Forelimb muscle (tissue), 1 donor: Measurements from ENCODE around the gene CLIC3. TPM values are rescaled to one million over a fixed set of nuclear protein-coding genes. Genes with fewer than 3 reads are reported as not detected.

ENCODE experiments used
- DNase-seq: peaks from one replicate; pipeline ENCODE4 v3.0.0-alpha.2; 2013; ENCODE audit warnings: low read depth
- polyA plus RNA-seq: library from polyadenylated mRNA; unstranded; fragments of 120-200 nt; gene quantifications from one replicate; pipeline ENCODE4 v1.2.1, GENCODE V29; 2013; ENCODE audit not compliant: insufficient read length

CLIC3 gene
- polyA plus RNA-seq, 1 donor = 0.42 TPM

DNA sequence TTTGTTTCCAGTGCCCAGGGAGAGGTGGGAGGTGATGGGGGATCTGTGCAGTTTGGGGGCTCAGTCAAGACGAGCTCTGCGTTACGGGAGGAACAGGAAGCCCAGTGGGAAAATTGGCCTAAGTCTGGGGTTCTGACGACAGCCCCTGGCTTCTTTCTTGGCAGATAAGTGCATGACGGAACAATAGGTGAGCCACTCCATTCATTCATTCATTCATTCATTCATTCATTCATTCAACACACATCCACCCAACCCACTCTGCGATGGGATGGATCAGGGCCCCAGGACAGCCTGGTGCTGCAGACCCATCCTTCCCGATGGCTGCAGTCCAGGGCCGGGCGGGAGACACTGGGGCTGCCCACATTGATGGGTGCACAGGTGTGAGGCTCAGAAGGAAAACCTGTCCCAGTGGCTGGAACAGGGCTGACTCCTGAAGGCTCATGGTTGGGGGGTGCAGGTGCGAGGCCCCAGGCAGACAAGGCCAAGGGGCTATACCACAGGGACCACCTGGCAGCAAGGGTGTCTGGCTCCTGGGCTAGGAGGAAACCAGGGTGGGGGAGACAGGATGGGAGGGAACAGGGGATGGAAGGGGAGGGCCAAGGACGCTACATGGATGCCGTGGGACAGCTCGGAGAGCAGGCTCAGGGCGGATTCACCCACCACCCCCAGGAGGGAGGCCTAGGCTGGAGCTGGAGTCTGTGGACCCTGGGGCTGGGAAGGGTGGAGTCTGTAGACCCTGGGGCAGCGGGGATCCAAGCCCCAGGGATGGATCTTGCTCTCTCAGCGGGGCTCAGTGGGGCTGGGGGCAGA, 15.5 kb downstream of the CLIC3 start:
- DNase-seq = no peak

DNA sequence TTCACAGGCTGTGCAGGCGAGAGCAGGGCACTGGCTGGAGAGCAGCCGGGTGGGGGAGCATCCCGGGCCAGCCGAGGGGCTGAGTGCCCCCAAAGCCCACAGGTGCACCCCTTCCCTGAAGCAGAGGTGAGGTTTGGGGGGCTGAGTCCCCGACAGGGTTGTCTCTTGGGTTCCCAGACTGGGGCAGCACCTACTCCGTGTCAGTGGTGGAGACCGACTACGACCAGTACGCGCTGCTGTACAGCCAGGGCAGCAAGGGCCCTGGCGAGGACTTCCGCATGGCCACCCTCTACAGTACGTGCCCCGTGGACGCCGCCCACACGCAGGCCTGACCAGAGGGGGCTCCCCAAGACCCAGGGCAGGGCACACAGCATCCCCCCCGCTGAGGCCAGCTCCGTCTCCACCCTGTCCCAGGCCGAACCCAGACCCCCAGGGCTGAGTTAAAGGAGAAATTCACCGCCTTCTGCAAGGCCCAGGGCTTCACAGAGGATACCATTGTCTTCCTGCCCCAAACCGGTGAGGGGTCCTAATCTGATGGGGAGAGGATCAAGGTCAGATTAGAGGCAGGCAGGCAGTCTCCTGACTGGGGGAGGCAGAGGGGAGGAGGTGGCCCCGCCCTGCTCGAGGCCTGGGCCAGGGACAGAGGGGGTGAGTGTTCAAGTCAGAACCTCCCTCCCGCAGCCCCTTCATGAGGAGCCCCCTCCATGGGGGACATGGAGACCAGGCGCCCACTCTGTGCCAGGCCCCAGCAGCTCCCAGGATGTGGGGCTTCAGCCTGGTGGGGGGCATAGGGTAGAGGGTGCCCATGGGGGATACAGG, 16.4 kb downstream of the CLIC3 start:
- no peak for DNase-seq

DNA sequence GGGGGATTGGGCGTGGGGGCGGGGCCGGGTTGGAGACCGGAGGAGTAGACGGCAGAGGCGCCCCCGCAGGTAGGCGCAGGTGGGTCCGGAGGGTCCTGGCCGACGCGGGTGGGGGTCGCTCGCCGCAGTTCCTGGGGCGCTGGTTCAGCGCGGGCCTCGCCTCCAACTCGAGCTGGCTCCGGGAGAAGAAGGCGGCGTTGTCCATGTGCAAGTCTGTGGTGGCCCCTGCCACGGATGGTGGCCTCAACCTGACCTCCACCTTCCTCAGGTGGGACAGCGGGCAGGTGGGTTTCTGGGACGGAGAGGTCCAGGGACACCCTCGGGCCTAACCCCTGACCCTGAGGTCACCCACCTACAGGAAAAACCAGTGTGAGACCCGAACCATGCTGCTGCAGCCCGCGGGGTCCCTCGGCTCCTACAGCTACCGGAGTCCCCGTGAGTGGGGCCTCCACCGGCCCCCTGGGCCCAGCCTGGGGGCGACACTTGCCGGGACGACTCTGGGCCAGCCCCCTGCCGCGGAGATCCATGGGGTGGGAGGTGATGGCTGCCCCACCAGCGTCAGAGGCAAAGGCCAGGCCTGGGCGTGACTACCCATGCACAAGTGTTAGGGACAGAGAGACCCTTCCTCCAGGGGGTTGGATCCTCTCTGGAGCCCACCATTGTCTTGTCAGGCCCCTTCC, 17.4 kb downstream of the CLIC3 start:
- DNase-seq = no peak

DNA sequence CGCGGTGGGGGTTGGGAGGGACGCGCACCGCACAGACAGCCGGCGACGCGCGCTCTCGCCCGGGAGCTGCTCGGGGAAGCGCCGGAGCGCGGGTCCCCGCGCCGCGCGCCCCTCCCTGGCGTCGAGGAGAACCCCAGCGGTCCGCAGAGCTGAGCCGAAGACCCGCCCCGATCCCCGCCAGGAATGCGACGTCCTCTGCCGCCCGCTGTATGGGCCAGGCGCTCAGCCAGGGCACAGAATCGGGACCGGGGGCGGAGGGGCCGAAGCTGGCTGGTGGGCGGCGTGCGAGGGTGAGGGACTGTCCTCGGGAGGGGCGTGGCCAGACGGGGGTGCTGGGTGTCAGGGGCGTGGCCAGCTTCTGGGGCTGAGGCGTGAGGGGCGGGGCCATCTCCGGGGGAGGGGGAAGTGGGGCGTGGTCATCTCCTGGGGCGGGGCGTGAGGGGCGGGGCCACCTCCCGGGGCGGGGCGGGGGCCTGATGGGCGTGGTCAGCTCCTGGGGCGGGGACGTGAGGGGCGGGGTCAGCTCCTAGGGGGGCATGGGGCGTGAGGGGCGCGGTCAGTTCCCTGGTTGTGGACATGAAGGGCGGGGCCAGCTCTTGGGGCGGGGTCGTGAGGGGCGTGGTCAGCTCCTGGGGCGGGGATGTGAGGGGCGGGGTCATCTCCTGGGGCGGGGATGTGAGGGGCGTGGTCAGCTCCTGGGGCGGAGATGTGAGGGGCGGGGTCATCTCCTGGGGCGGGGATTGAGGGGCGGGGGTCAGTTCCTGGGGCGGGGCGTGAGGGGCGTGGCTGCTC, 18.1 kb downstream of the CLIC3 start:
- no peak for DNase-seq

DNA sequence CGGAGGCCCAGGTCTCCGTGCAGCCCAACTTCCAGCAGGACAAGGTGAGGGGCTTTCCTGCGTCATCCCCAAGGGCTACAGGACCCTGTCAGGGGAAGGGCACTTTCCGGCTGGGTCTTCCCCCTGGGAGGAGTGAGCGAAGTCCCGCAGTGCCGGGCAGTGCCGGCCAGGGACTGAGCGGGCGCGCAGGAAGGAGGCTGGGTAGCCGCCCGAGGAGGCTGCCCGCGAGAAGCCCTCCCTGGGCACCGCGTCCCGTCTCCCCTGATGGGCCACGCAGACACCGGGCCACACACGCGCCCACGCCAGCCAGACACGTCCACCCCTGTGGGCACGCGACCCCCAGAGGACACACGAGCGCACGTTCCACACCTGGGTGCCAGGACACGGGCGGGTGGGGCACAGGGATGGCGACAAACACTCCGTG, 18.7 kb downstream of the CLIC3 start:
- no peak for DNase-seq

DNA sequence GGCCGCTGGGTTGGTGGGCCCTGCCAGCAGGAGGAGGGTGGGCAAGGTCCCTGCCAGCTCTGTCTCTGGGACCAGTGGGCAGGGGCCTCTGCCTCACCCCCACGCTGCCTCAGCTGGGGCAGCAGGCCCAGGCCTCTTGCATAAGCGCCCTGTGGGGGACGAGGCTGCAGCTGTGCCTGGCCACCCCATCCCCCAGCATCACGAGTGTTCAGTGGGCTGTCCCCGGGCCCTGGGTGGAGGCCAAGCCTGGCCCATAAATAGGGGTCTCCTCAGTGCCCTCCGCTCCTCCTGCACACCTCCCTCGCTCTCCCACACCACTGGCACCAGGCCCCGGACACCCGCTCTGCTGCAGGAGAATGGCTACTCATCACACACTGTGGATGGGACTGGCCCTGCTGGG, 19.1 kb downstream of the CLIC3 start, which contains the start of gene PTGDS:
Gene PTGDS (plus strand): TSS at position 282 of the 400 bp plus-strand sequence. CDS start 75 bp downstream, at position 357.
- DNase-seq = no peak

DNA sequence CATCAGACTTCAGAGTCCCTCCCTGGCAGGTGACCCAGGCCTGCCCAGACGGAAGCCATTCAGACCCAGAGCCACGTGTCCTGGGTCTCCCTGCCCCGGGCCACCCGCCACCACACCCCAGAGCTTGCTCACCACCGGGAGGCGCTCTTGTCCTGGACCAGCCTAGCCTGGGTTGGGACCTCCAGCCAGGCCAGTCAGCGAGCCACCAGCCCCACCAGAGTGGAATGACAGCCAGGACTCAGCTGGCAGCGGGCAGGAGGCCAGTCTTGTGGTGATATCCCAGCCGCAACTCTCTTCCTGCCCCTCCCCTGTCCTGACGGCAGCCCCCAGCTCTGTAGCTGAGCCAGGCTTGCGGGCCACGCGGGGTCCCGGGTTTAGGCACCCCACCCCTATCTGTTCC, 20.7 kb downstream of the CLIC3 start:
- no peak for DNase-seq

DNA sequence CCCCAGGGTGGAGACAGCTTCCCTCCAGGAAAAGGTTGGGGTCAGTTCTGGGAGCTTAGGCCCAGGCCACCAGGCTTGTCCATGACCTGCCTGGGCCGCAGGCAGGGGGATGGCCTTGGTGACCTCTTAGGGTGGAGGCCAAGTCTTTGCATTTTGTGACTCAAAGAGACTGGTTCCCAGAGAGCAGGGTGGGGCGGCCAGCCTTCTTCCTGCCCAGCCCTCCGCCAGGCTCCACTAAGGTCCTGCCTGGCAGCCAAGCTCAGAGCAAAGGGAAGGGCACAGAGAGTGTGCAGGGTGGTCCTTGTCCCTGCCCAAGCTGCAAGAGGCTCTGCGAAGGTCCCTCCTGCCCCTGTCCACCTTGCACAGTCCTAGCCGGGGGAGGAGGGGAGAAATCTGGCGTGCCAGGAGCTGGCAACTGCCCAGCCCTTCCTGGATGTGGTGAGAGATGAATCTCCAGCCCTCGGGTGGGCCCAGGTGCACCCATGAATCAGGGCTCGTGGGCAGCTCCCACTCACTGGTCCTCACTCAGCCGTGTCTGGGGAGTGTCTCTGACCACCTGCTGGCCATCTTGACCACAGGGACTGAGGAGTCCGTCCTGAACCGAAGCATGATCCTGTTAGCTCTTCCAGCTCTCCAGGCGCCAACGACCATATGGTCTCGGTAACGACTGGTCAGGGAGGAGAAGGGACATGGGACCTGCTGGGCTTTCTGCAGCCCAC, 21.4 kb downstream of the CLIC3 start:
- DNase-seq = no peak

DNA sequence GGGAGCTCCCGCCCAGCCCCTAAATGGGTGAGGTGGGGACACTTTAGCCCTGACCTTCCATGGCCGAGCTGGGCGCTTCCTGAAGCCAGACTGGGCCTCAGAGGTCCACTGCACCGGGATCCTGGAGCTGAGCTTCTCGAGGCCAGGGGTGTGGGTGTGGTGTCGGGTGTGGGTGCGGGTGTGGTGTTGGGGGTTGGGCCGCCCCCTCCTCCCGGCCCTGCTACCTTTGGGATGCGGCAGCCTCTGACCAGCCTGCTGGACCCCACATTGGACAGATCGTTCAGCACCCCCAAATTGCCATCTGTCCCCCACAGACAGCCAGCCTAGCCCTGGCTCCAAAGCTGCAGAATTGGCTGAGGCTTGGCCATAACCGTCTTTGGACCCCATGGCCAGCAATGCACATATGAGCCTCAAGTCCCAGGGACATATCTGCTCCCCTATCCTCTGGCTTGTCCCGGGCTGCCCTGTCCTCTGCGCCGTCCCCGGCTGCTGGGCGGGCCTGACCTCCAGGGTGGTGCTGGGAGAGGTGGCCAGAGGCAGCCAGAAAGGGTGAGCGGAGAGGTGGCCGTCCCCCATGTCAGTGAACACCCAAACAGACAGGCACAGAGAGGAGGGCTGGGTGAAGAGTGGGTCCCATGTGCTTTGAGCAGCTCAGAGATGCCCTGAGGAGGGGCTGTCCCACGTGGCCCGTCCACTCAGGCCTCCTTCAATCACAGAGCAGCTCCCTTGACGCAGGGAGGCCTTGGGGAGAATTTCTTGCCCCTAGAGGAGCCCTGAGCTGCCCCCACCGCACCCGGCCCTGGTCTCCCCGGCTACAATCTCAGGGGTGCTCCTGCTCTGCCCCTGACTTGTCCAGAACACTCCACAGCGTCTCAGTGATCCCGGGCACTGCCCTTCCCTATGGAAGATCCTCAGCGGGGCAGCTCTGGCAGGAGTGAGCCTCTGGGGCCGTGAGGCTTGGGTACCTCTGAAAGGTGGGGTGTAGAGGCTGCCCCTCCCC, 22.4 kb downstream of the CLIC3 start:
- DNase-seq = no peak

DNA sequence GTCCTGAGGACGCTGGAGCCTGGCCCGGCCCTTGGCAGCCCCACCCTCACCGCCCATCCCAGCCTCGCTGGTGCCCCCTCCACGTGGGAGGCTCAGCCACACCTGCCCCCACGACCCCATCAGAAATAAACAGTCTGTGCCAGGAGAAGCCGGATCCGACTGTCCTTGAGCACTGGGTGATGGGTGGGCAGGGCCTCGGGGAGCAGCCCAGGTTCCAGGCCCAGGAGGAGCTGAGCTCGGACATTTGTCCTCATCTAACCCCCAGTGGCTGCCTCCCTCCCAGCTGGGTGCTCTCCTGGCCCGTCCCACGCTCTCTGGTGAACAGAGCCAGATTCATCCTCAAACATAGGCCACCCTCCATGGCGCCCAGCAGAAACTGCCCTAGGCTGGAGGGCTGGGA, 23.6 kb downstream of the CLIC3 start:
- DNase-seq = no peak

DNA sequence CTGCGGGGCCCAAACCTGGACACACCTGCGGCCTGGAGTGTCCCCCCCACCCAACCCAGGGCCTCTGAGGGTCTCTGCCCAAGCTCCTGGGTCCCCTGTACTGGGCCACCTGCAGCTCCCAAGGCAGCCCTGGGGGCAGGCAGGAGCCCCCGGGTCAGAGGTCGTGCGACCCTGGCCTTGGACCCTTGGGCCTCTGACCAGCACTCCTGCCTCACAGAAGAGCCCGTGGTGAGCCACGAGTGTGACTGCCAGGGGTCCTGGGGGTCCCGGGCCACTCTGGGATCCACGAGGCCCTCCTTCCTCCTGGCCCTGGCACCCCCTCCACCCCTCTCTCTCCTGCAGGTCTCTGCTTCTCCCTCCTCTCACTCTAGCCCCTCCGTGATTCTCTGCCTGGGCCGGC, 24.0 kb downstream of the CLIC3 start:
- no peak for DNase-seq

DNA sequence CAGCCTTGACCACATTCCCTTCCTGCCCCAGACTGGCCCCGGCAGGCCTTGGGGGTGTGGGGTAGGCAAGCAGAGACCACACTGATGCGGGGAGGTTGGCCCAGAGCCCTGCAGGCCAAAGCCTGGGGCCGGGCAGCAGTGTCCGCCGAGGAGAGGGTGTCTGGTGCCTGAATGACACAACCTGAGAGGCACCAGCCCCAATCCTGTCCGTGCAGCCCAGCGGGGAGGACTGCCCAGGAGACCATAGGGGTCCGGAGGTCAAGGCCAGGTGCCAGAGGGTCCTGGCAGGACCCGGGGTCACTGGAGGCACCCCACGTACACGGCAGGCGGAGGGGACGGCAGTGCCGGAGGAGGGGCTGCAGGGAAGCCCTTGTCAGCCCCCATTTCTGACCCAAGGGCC, 24.6 kb downstream of the CLIC3 start:
- no peak for DNase-seq

DNA sequence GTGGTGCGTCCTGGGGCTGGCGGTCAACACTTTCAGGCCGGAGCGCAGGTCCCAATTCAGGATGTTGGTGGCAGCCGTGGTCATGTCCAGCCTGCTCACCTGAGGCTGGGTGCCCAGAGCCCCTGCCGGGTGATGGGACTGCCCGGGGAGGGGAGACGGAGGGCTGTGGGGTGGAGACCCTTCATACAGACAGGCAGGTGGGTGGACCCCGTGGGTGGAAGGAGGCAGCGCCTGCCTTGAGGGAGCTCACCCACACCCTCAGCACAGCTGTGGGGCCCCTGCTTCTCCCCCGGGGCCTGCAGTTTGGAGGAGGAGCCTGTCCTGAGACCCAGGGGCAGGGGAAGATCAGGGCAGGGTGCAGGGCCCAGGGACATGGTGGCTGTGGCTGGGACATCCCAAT, 26.0 kb downstream of the CLIC3 start:
- no peak for DNase-seq

DNA sequence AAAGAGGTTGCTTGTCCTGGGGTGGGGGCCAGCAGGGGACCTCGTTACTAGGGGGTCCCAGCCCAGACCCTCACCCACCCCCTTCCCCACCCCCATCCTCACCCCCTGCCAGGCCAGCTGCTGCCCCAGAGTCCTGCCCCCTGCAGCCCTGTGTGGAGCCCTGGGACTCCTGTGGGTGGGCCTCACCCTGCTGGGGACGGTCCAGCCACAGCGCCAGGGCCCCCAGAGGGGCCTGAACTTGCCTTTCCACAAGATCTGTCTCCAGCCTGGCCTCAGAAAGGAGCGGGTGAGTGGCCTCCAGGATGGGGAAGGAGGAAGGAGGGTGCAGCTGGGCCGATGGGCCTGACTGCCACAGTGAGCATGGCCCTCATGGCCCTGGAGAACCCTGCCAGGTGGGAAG, 26.6 kb downstream of the CLIC3 start:
- DNase-seq = no peak

DNA sequence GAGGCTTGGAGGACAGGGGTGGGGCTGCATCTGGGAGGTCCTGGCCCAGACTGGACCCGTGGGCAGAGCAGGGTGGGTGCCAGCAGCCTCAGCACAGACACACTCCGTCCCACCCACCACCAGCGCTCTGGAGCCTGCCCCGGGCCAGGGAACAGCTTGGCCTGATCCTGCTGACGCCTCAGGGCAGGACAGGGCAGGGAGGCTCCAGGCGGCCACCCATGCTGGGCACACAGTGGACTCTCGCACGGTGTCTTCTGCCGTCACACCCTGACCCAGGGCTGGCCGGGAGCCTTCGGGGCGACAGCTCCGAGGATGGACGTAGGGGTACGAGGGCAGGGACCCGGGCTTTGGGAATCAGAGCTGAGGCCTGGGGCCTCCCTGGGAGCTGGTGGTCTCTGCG, 27.2 kb downstream of the CLIC3 start:
- no peak for DNase-seq

DNA sequence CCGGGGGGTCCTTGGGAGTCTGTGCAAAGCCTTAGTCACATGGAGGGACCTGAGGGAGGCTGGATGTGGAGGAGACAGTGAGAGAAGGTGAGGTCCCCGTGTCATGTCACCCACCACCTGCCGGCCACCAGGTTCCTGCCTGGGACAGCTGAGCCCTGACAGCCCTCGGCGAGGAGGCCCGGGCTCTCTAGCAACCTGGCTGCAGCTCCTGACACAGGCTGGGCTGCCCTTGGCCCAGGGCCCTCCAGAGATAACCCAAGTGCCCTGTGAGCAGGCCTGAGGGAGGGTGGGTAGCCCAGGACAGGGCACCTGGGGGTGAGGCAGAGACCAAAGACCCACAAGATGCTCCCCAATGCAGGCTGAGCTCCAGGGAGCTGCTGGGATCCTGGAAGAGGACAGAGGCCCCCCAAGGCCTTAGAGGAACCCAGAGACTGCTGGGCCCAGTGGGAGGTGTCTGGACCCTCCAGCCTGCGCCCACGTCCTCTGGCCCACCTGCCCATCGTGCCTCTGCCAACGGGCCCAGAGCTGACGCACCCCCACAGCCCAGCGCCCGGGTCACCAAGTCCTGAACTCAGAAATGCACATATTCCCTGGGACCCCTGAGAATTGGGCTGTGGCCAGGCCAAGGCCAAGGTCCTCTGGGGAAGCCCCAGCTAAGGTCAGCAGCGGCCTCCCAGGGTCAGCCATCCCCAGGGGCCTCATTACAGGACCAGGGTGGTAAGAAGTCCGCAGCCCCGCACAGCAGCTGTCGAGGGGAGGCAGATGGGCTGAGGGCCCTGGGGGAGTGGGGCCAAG, 27.8 kb downstream of the CLIC3 start:
- no peak for DNase-seq

DNA sequence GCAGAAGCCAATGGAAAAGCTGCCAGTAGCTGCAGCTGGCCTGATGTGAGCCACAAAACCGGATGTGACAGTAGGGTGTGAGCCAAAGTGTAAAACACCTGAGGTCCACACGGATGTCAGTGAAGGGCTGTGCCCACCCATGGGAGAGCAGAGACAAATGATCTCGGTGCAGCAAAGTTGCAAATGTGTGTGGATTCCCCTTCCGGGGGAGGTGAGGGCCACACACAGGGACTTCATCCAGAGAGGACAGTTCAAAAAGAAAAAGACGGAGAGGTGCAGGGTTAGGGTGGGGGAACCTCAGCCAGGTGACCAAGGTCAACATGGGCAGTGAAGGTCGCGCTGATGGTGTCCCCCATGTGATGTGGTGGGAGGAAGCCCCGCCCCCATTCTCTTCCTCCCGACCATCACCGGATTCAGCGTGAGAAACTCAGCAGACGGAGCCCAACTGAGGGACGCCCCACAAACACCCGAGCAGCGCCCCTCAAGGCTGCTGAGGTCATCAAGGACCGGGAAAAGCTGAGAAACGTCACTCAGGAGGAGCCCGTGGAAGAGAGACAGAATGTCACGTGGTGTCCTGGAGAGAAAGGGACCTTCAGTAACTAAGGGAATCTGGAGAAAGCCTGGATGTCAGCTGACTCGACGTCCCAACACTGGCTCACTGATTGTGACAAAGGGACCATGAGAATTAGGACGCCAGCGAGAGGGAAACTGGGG, 30.4 kb downstream of the CLIC3 start:
- no peak for DNase-seq

DNA sequence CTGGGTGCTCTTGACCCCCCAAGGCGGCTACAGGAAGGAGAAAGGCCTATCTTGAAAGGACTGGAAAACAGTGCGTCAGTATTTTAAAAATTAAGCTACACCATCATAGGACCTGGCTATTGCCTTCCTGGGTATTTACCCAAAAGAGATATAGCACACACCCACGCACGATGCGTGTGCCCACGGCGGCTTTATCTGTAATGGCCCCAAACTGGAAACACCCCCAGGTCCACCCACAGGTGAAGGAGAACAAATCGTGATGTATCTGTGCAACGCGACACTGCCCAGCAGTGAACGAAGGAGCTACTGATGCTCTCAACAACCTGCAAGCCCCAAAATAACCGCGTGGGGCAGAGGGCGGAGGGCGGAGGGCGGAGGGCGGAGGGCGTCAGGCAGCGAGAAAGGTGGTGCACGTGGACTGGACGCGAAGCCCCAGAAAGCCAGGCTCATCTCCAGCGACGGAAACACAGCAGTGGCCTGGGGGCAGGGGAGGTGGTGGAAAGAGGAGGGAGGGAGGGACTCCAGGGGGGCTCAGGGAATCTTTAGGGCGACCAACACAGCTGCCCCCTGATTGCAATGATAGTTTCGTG, 31.4 kb downstream of the CLIC3 start:
- DNase-seq = no peak
